Body of pancreas (tissue), 4 donors: Measurements from ENCODE around the gene PEAK1. TPM values are rescaled to one million over a fixed set of nuclear protein-coding genes. Genes with fewer than 3 reads are reported as not detected.

ENCODE experiments used
- ATAC-seq: fragments of 150-250 bp; one replicate; pipeline ENCODE4 v1.9.1; 2016
- DNase-seq, 4 donors: peaks; one replicate each; pipeline ENCODE4 v3.0.0-alpha.2; 2019
- H3K27ac ChIP-seq, 4 donors: fragments of 200-600 bp; sonication (generic); 1 replicate in 3 of 4; 2 replicates in 1 of 4; pipeline versions ENCODE4 v1.5.1 to v1.6.1; 2016 to 2019; ENCODE audit warnings: mild to moderate bottlenecking in 1 of 4, mixed read lengths in 1 of 4, moderate library complexity in 1 of 4
- H3K27me3 ChIP-seq, 2 donors: fragments of 200-600 bp; sonication (generic); one replicate each; pipeline ENCODE4 v1.6.0; 2016; ENCODE audit warnings: mild to moderate bottlenecking in 1 of 2
- H3K36me3 ChIP-seq, 2 donors: fragments of 200-600 bp; sonication (generic); replicated peaks in 1 of 2; 2 replicates each; pipeline ENCODE4 v1.5.1; 2016; ENCODE audit warnings: low read depth in 2 of 2; ENCODE audit not compliant: insufficient read depth in 1 of 2
- H3K4me1 ChIP-seq: fragments of 200-600 bp; sonication (generic); one replicate; pipeline ENCODE4 v1.6.0; 2016
- H3K4me3 ChIP-seq, 2 donors: fragments of 200-600 bp; sonication (generic); 1 replicate in 1 of 2; 2 replicates in 1 of 2; pipeline ENCODE4 v1.5.1; 2016 to 2019
- H3K9me3 ChIP-seq, 3 donors: fragments of 200-600 bp; sonication (generic); 1 replicate in 2 of 3; 2 replicates in 1 of 3; pipeline ENCODE4 v1.5.1; 2016
- POLR2A ChIP-seq, 3 donors: fragments of 450-650 bp; IDR thresholded peaks; one replicate each; pipeline ENCODE4 v1.6.1; 2016; ENCODE audit warnings: antibody characterized with exemption in 3 of 3, mild to moderate bottlenecking in 2 of 3
- WGBS, 2 donors: methylation state at CpG; one replicate each; pipeline ENCODE4 v1.1.5; 2017; 5-methylcytosine and 5-hydroxymethylcytosine counted together
- intact Hi-C: fragments of 100-400 bp; cut with DNase I; formaldehyde crosslinking; loops from one replicate; pipeline ENCODE4 v1.15.1; 2023
- total RNA-seq, 2 donors: library from RNA; depleted of rRNA; stranded (reverse); fragments of >200 nt; gene quantifications; one replicate each; pipeline ENCODE4 v1.1.0, GENCODE V29; 2016
- TF ChIP-seq, protein P1 (sequence below), 7 experiments: fragments of 450-650 bp in 4 of 7; fragments of 200-600 bp in 3 of 7; sonication (generic) in 3 of 7; IDR thresholded peaks; one replicate each; pipeline ENCODE4 v1.5.1; 2016 to 2019; ENCODE audit warnings: antibody characterized with exemption in 7 of 7

Gene PEAK1
- total RNA-seq, 2 donors from 2014 or later: 12.5 to 13.2 TPM

DNA sequence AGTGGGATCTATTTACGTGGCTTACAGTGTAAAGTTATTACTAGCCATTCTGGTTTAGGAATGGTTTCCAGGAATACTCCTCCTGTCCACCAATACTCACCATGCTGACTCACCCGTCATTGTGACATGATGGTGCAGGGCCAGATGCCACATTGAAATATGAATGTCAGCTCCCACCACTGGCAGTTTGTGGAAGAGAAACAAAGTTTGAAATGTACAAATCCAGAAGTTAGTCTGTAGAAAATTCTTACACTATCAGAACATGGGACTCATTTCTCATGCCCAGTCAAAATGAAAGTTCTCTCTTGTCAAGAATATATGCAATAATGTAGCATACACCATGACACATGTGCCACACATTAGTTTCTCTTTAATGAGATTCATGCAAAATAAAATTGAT, 334.6 kb downstream of the PEAK1 start:
- no peaks in the 10 kb centered on the region for H3K36me3 ChIP-seq
- TF ChIP-seq, protein P1, sequence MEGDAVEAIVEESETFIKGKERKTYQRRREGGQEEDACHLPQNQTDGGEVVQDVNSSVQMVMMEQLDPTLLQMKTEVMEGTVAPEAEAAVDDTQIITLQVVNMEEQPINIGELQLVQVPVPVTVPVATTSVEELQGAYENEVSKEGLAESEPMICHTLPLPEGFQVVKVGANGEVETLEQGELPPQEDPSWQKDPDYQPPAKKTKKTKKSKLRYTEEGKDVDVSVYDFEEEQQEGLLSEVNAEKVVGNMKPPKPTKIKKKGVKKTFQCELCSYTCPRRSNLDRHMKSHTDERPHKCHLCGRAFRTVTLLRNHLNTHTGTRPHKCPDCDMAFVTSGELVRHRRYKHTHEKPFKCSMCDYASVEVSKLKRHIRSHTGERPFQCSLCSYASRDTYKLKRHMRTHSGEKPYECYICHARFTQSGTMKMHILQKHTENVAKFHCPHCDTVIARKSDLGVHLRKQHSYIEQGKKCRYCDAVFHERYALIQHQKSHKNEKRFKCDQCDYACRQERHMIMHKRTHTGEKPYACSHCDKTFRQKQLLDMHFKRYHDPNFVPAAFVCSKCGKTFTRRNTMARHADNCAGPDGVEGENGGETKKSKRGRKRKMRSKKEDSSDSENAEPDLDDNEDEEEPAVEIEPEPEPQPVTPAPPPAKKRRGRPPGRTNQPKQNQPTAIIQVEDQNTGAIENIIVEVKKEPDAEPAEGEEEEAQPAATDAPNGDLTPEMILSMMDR (IDR thresholded peaks at IDR 0.05): no peak
- DNase-seq (no peak), ATAC-seq (no peak)
- no peaks in the 10 kb centered on the region for H3K9me3 ChIP-seq
- no peak overlapping the region for H3K4me3 ChIP-seq
- intact Hi-C loops: no loop called here
- no peak overlapping the region for H3K27ac ChIP-seq
- H3K27me3 ChIP-seq: no peaks in the 10 kb centered on the region
- WGBS, 2 donors: 34 to 55% methylated on average over 2 of the region's 2 CpGs
- peaks cover 15% of the 10 kb centered on the region for H3K4me1 ChIP-seq

GRCh38 chr15:77084436-77084835, 335.5 kb downstream of the PEAK1 start:
- peaks cover 15% of the 10 kb centered on the region for H3K4me1 ChIP-seq
- no peak overlapping the region for H3K4me3 ChIP-seq
- H3K36me3 ChIP-seq: no peaks in the 10 kb centered on the region
- intact Hi-C loops: no loop called here
- ATAC-seq (no peak), DNase-seq (no peak)
- no peaks in the 10 kb centered on the region for H3K27me3 ChIP-seq
- 85 to 90% methylated on average over 8 of the region's 8 CpGs for WGBS, 2 donors
- H3K9me3 ChIP-seq: no peaks in the 10 kb centered on the region
- TF ChIP-seq POLR2A (IDR thresholded peaks at IDR 0.05): no peak
- TF ChIP-seq, protein P1 (IDR thresholded peaks at IDR 0.05): no peak
- peak overlapping the region in 1 of 4 donors; percentile 41 for H3K27ac ChIP-seq

DNA sequence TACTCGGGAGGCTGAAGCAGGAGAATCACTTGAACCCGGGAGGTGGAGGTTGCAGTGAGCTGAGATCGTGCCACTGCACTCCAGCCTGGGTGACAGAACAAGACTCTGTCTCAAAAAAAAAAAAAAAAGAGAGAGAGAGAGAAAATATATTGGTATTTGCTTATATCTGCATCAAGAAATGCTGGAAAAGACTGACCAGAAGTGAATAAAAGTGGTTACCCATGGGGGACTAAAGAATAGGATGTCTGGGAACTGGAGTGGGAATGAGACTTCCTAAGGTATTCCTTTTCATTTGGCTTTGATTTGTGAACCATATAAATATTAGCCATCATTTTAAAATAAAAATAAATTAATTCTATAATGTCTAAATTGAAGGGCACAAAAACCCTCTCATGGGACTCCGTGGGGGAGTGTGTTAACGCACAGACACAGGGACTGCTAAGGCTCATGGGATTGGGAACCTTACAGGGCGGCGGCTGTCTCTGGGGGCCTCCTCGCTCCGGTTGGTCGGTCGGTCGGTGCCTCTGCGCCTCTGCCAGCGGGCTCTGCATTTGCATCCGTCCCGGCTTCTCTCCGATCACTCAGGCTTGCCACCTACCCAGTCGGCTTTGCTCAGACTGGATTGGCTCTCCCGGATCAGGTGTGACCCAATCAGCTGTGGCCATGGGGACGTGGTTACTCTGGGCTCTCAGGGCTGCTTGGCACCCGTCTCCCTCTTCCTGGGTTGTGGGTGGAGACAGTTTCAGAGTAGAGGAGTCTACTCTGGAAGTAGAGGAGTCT, 336.3 kb downstream of the PEAK1 start:
- Histone ChIP-seq H3K4me1 (peaks cover 15% of the 10 kb centered on the region), H3K27me3 (no peaks in the 10 kb centered on the region), H3K4me3 (no peak overlapping the region), H3K9me3 (no peaks in the 10 kb centered on the region), H3K36me3 (no peaks in the 10 kb centered on the region), H3K27ac (peak overlapping the region in 3 of 4 donors; percentile 27 to 57 (median 41))
- peak; percentile 88 to 94 (median 92) for DNase-seq
- peak in 2 of 3 donors; percentile 32 to 47 for TF ChIP-seq POLR2A (IDR thresholded peaks at IDR 0.05)
- TF ChIP-seq, protein P1 (IDR thresholded peaks at IDR 0.05): no peak
- peak; percentile 100 for ATAC-seq
- intact Hi-C loops: no loop called here
- 14 to 16% methylated on average over 21 of the region's 21 CpGs for WGBS, 2 donors

GRCh38 chr15:77081971-77082370, 337.9 kb downstream of the PEAK1 start:
- no peaks in the 10 kb centered on the region for H3K9me3 ChIP-seq
- ATAC-seq (no peak), DNase-seq (no peak)
- H3K4me1 ChIP-seq: peaks cover 15% of the 10 kb centered on the region
- H3K27ac ChIP-seq: no peak overlapping the region
- WGBS, 2 donors: 76 to 87% methylated on average over 5 of the region's 5 CpGs
- intact Hi-C loops: no loop called here
- TF ChIP-seq, protein P1 (IDR thresholded peaks at IDR 0.05): no peak
- TF ChIP-seq POLR2A (IDR thresholded peaks at IDR 0.05): no peak
- H3K36me3 ChIP-seq: no peaks in the 10 kb centered on the region
- H3K4me3 ChIP-seq: no peak overlapping the region
- H3K27me3 ChIP-seq: no peaks in the 10 kb centered on the region
